ENCODE data around the gene NR1H3.

The NR1H3 gene

DNA sequence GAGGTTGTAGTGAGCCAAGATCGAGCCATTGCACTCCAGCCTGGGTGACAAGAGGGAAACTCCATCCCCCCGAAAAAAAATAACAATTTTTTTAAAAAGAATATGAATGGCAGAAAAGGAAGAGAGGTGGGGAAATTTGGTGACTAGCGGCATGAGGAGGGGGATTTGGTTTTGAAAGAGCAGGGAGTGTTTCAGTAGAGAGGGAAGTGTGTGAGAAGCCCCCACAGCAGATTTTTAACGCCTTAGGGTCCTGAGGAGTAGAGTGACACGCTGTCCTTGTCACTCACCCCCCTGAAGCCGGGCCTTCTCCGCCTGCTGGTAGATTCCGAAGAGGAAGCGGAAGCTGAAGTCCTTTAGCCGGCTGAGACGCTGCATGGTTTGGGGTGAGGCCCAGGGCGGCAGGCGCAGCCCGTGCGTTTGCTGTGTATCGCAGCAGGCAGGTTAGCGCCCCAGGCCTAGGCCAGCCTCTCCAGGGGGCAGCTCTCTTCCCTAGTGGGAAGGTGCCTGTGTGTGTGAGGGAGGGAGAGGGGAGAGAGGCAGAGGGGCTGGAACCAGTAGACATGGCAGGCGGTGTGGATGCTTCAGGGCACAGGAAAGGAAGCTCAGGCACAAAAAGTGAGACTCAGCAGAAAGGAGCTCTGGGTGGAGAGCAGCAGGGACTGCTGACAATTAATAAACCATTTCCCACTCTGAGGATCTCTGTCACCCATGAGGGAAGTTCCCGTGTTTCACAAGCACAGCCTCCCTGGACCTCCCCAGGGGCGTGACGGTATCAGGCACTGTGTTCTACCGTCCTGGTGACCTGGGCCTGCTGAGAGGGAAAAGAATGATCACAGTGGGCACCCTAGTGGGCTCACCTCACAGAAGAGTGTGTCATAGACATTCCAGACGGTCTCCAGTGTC is 13.1 kb upstream of the NR1H3 start:
- no peak for DNase-seq (ENCODE audit: low spot score)

DNA sequence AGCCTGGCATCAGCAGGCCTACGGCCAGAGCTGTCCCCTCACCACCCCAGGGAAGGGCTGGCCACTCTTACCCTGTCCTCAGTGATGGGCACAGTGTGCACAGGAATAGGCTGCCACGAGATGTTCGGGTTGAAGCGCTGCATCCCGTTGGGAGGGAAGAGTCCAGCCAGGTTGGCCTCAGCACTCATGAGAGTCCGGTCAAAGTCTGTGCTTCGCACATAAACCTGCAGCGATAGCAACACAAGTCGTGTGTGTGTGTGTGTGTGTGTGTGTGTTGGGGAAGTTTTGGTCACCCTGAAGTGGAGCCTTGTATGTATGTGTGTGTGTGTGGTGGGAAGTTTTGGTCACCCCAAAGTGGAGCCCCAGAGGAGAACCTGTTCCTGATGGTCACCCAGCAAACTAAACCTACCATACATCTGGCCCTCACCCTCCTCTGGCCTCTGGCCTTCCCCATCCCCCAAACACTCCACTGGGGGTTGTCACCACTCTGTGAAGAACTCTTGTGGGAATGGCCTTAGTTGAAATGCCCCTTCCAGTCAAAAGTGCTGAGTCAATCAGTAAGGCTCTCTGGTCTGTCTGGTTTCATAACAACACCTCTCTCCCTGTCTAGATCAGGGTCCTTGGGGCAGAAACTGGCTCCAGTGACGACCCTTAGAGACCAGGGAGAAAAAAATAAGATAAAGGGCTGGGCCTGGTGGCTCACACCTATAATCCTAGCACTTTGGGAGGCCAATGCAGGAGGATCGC is 12.0 kb upstream of the NR1H3 start:
- DNase-seq (ENCODE audit: low spot score): no peak

DNA sequence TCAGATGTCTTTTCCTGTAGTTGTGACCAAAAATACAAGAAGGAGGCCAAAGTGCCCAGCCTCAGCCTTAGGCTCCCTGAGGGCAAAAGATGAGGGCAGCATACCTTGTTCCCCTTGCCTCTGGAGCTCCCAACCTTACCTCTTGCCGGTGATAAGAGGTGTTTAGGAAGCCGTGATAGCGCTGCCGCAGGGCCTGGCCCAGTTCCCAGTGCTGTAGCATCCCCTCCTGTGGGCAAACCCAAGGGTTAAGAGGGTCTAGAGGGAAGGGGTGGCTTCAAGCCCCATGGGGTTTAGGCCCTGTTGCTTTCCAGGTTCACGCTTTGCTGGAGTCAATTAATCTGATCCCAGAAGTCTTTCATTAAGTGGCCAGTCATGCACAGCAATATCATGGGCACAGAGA is 10.3 kb upstream of the NR1H3 start:
- DNase-seq (ENCODE audit: low spot score): no peak

DNA sequence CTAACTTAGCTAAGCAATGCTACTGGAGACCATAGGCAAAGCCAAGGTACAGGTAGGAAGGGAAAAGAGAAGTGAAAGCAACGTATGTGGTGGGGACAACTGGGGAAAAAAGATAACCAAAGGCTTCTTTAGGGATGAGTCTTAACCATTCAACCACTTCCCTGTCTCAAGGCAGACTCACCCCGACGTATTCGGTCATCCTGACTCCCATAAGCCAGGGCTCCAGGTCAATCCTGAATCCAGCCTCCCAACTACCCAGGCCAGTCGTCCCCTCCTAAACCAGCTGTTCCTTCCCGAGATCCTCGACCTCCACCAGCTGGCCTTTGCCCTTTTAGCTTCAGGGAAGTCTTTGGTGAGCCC is 9.5 kb upstream of the NR1H3 start:
- no peak for DNase-seq (ENCODE audit: low spot score)

DNA sequence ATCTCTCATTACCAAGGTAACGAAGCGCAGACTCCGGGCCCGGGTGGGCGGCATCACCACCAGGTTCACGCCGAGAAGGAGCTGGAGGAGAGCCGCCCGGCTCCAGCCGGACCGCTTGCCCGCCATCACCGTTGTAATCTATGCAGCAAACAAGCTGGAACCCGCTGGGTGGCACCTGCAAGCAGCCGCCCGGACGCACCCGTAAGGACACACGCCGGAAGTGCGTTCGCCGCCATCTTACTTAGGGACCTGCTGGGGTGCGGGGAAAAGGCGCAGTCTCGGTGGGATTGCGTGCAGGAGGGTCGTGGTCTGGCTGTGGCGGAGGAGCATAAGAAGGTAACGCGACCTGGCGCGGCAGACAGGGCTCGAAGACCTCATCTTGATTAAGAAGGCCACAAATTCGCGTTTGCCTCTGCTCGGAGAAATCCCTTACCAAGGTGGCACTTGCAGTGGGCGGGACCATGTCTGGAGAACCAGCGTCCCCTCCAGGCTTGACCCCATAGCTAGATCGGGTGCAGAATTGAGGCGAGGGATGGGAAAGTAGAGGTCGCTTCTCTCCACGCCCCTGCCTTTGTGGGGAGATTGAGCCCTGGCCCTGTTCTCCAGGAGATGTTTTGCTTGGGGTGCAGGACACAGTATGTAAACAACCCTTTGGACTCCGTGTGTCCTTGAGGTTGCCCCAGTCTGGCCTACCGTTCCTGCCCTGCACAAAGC is 9.0 kb upstream of the NR1H3 start, which contains the start of gene ACP2:
Gene ACP2 (minus strand): TSS at position 151 of the 714 bp plus-strand sequence. CDS start 25 bp downstream, at position 126.
- peak; percentile 91 for DNase-seq (ENCODE audit: low spot score)

DNA sequence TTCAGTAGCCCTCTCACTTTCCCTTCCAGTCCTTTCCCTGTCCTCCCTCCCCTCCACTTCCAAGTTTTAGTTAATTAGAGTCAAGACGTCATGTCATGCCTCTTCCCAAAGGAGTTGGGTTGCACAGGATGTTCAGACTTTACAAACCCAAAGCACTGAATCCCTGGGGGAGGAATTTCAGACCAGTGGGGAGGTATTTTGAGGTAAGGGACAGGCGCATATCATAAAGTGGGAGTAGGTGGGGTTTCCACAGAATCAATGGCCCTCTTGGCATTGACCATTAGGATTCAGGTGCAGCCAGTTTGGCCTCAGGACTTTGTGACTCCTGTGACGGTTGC is 8.4 kb upstream of the NR1H3 start:
- no peak for DNase-seq (ENCODE audit: low spot score)

GRCh38 chr11:47251751-47252150 is 6.0 kb upstream of the NR1H3 start:
- DNase-seq (ENCODE audit: low spot score): no peak

DNA sequence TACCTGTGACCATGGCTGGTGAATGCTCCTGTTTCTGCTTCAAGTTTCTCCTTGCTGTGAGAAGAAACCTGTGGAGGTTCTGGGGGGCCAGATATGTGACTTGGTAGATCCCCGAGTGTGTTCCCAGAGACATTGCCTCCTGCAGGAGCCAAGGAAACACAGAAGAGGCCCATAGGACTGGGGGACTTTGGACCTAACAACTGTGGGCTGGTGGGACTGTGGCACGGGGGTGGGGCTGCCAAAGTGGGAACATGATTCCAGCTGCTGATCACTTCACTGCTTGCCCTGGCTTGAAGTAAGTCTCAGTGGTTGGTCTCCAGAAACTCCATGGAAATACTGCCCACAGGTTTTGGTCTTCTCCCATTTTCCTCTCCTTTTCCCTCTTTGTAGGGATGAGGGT is 4.1 kb upstream of the NR1H3 start:
- no peak for DNase-seq (ENCODE audit: low spot score)

DNA sequence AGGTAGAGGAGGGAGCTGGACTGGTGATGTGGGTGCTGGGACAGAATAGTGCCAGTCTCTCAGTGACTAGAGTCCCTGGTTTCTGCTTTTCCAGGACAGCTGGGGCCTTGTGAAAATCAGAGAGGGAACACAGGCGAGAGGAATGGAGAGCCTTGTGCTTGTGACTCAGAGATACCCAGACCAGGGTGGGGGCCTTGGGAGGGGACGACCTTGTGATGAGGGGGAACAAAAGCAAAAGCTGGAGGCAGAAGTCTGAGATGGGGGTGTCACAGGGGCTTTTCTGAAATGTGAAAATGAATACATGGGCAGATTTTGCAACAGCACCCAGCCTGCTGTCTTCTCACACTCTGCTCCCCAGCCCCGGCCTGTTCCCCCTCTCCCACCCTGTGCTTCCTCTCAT is 3.4 kb upstream of the NR1H3 start:
- DNase-seq (ENCODE audit: low spot score): no peak

DNA sequence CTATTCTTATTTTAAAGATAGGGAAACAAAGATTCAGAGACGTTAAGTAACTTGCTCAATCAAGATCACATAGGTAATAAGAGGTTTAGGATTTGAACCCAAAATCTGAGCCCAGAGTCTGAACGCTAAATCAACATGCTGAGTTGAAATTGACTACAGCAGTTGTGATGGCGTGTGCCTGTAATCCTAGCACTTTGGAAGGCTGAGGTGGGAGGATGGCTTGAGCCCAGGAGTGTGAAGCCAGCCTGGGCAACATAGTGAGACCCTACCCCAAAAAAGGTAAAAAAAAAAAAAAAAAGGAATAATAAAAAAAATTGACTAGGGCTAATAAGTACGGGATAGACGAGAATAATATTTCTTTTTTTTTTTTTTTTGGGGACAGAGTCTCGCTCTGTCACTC is 1.4 kb upstream of the NR1H3 start:
- DNase-seq (ENCODE audit: low spot score): no peak

DNA sequence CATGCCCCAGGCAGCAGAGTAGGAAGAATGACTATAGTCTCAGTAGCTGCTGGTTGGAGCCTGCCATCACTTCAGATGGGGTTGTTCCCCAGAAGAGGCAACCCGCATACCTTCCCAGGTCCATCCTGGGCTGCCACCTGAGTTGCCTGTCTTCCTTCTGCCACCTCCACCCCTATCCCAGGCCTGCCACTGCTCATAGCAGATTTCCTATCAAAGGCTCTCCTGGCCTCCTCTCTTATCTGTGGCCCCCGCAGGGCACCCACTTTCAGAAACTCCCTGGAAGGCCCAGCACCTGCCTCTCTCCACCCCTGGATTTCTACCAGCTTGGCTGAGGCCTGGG is 649 bp upstream of the NR1H3 start:
- no peak for DNase-seq (ENCODE audit: low spot score)

DNA sequence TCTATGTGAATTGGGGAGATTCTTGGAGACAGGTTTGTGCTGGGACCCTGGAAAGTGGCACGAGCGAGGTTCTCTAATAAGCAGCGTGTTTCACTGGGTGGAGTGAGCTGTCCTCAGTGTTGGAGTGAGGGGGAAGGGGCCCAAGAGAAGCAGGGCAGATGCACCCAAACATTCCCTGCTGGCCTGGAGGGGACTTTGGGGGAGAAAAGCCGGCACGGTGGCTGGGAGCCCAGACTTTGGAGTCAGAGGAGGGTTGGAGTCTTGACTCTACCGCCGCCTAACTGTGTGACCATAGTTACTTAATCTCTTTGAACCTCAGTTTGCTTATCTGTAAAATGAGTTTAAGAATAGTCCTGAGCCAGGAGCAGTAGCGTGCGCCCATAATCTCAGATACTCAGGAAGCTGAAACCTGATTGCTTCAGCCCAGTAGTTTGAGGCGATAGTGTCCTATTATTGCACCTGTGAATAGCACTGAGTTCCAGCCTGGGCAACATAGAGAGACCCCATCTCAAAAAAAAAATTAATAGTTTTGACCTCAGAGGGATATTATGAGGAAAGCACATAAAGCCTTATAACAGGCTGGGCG is 614 bp downstream of the NR1H3 start:
- no peak for DNase-seq (ENCODE audit: low spot score)

- peak; percentile 26 for DNase-seq (ENCODE audit: low spot score)
Measured at GRCh38 chr11:47259232-47259977, 1.6 kb downstream of the NR1H3 start.

DNA sequence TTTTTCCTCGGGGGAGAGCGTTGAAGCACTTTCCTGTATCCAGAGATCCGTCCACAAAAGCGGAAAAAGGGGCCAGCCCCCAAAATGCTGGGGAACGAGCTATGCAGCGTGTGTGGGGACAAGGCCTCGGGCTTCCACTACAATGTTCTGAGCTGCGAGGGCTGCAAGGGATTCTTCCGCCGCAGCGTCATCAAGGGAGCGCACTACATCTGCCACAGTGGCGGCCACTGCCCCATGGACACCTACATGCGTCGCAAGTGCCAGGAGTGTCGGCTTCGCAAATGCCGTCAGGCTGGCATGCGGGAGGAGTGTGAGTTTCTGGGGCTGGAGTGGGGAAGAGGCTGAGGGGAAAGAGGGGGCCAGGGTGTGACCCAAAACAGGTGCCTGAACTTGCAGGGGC is 2.6 kb downstream of the NR1H3 start:
- DNase-seq (ENCODE audit: low spot score): no peak

DNA sequence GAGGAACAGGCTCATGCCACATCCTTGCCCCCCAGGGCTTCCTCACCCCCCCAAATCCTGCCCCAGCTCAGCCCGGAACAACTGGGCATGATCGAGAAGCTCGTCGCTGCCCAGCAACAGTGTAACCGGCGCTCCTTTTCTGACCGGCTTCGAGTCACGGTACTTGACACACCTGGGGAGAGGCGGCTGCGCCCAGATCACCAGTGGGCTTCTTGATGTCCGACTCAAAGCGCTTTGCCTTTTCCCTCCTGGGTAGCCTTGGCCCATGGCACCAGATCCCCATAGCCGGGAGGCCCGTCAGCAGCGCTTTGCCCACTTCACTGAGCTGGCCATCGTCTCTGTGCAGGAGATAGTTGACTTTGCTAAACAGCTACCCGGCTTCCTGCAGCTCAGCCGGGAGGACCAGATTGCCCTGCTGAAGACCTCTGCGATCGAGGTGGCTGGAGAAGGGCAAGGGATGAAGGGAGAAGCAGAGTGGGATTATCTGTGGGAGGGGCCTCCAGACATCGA is 3.5 kb downstream of the NR1H3 start:
- no peak for DNase-seq (ENCODE audit: low spot score)

- no peak for DNase-seq (ENCODE audit: low spot score)
Measured at GRCh38 chr11:47264119-47264518, 6.3 kb downstream of the NR1H3 start.

- no peak for DNase-seq (ENCODE audit: low spot score)
Measured at GRCh38 chr11:47264521-47264920, 6.7 kb downstream of the NR1H3 start.

- no peak for DNase-seq (ENCODE audit: low spot score)
Measured at GRCh38 chr11:47267876-47268275, 10.1 kb downstream of the NR1H3 start.

DNA sequence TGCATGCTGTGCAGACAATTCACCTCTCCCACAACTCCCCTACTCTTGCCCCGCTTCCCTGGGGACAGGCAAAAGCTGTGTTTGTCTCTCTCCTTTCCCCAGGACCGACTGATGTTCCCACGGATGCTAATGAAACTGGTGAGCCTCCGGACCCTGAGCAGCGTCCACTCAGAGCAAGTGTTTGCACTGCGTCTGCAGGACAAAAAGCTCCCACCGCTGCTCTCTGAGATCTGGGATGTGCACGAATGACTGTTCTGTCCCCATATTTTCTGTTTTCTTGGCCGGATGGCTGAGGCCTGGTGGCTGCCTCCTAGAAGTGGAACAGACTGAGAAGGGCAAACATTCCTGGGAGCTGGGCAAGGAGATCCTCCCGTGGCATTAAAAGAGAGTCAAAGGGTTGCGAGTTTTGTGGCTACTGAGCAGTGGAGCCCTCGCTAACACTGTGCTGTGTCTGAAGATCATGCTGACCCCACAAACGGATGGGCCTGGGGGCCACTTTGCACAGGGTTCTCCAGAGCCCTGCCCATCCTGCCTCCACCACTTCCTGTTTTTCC is 10.7 kb downstream of the NR1H3 start:
- DNase-seq (ENCODE audit: low spot score): no peak

DNA sequence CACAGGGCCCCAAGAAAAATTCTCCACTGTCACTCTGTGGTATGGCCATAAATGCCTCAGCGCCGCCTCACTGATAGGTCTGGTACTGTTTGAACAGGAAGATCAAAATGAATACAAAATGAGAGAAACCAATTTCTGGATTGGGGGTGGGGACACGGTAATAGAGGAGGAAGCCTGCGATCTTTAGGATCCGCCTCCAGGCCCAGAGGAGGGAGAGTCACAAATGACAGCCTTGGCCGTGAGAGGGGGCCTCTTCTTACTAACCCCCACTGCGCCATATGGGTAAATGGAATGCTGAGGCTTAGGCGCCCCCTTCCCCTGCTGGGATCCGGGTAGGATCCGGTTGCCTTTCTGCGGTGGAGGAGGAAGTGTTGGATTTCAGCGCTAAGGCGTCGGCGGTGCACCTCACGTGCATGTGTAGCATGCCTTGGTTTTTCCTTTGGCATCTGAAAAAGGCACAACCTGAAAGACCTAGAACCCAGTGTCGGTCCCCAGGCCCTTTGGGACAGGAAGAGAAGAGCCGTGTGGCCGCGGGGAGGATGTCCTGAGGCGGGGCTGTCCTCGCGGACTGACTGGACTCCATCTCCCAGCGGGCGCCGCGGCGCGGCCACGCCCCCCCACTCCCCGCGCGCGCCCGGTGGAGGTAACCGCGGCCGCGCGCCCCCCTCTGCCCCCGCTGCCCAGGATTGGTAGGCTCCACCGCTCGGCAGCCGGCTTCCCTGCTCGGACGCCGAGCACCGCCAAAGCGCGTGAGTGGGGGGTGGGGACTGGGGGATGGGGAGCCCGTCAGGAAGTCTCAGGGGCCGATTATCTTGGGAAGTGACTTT is 11.4 kb downstream of the NR1H3 start:
- DNase-seq (ENCODE audit: low spot score): peak; percentile 88

Data from activated CD4-positive, alpha-beta T cell treated with anti-CD3 and anti-CD28 coated beads, Interleukin-2, Interleukin-4, amounts not matched to agents 100 ng/mL and 50 ng/mL, durations not matched to agents 16 hours and 8 hours (primary cell).